Measurements from ENCODE around the gene FBXL14.
"Not testable (repeated sequence)": the region's sequence is repeated elsewhere in the genome, so short reads cannot be mapped to it uniquely, and the experiment has no call there.

Gene FBXL14

GRCh38 chr12:1559676-1560091, 34.7 kb downstream of the FBXL14 start:
- Histone ChIP-seq H3K14ac (ENCODE audit: low read length in 2 of 2) (no peak overlapping the region), H3K4me2 (ENCODE audit: low read length, poor library complexity, severe bottlenecking) (no peak overlapping the region), H3K27ac (ENCODE audit: low read length, poor library complexity, severe bottlenecking) (no peak overlapping the region), H2BK12ac (ENCODE audit: low read length in 2 of 2) (no peak overlapping the region), H3K18ac (ENCODE audit: low read depth in 1 of 2, low read length in 2 of 2) (no peak overlapping the region), H3K23ac (ENCODE audit: low read length in 2 of 2) (no peak overlapping the region), H3K9ac (ENCODE audit: low read length) (no peak overlapping the region), H3K4ac (ENCODE audit: low read depth in 1 of 2, low read length in 2 of 2) (no peak overlapping the region), H2BK15ac (ENCODE audit: low read depth, poor library complexity, severe bottlenecking) (no peak overlapping the region), H2AFZ (ENCODE audit: low read depth, low read length) (no peak overlapping the region), H2AK5ac (ENCODE audit: low read length, severe bottlenecking) (no peak overlapping the region), H2BK120ac (ENCODE audit: low read depth, low read length) (no peak overlapping the region), H3K27me3 (ENCODE audit: control insufficient read depth in 1 of 2, insufficient read depth in 1 of 2, low read length in 2 of 2) (no peaks in the 10 kb centered on the region), H3K9me3 (ENCODE audit: control insufficient read depth, low read length) (no peaks in the 10 kb centered on the region), H3K79me1 (replicated peaks; ENCODE audit: low read length, poor library complexity, severe bottlenecking) (peaks cover 19% of the 10 kb centered on the region), H3K4me1 (ENCODE audit: control insufficient read depth, insufficient read depth, low read depth, low read length) (peaks cover 5% of the 10 kb centered on the region), H3K36me3 (ENCODE audit: control insufficient read depth in 1 of 2, insufficient read depth in 2 of 2, low read depth in 1 of 2, low read length in 2 of 2) (no peaks in the 10 kb centered on the region), H4K91ac (ENCODE audit: low read length) (no peak overlapping the region), H3K4me3 (ENCODE audit: insufficient read depth in 1 of 2, low read depth in 1 of 2, low read length in 2 of 2) (no peak overlapping the region), H4K8ac (ENCODE audit: low read length) (no peak overlapping the region), H2BK5ac (ENCODE audit: low read depth, low read length, poor library complexity, severe bottlenecking) (no peak overlapping the region)
- no peak for DNase-seq
- 70% methylated on average over 6 of the region's 6 CpGs for WGBS

GRCh38 chr12:1558108-1558507, 36.3 kb downstream of the FBXL14 start:
- H3K18ac ChIP-seq (ENCODE audit: low read depth in 1 of 2, low read length in 2 of 2); H3K36me3 ChIP-seq (ENCODE audit: control insufficient read depth in 1 of 2, insufficient read depth in 2 of 2, low read depth in 1 of 2, low read length in 2 of 2); H2BK120ac ChIP-seq (ENCODE audit: low read depth, low read length); H3K4me2 ChIP-seq (ENCODE audit: low read length, poor library complexity, severe bottlenecking); H4K91ac ChIP-seq (ENCODE audit: low read length); H3K14ac ChIP-seq (ENCODE audit: low read length in 2 of 2); H2BK15ac ChIP-seq (ENCODE audit: low read depth, poor library complexity, severe bottlenecking); H3K27ac ChIP-seq (ENCODE audit: low read length, poor library complexity, severe bottlenecking); H2AK5ac ChIP-seq (ENCODE audit: low read length, severe bottlenecking); H2BK5ac ChIP-seq (ENCODE audit: low read depth, low read length, poor library complexity, severe bottlenecking); DNase-seq; H2AFZ ChIP-seq (ENCODE audit: low read depth, low read length); H3K4me3 ChIP-seq (ENCODE audit: insufficient read depth in 1 of 2, low read depth in 1 of 2, low read length in 2 of 2); H2BK12ac ChIP-seq (ENCODE audit: low read length in 2 of 2); H3K27me3 ChIP-seq (ENCODE audit: control insufficient read depth in 1 of 2, insufficient read depth in 1 of 2, low read length in 2 of 2); H3K9ac ChIP-seq (ENCODE audit: low read length); H4K8ac ChIP-seq (ENCODE audit: low read length); H3K4ac ChIP-seq (ENCODE audit: low read depth in 1 of 2, low read length in 2 of 2); H3K9me3 ChIP-seq (ENCODE audit: control insufficient read depth, low read length); H3K23ac ChIP-seq (ENCODE audit: low read length in 2 of 2): not testable (repeated sequence)
- Histone ChIP-seq H3K4me1 (ENCODE audit: control insufficient read depth, insufficient read depth, low read depth, low read length) (peaks cover 14% of the 10 kb centered on the region), H3K79me1 (replicated peaks; ENCODE audit: low read length, poor library complexity, severe bottlenecking) (peaks cover 22% of the 10 kb centered on the region)
- 87% methylated on average over 15 of the region's 15 CpGs for WGBS

GRCh38 chr12:1553987-1554982, 40.1 kb downstream of the FBXL14 start:
- no peak for DNase-seq
- H3K27ac ChIP-seq (ENCODE audit: low read length, poor library complexity, severe bottlenecking), result no peak overlapping the region
- peaks cover 20% of the 10 kb centered on the region for H3K79me1 ChIP-seq (replicated peaks; ENCODE audit: low read length, poor library complexity, severe bottlenecking)
- H3K36me3 ChIP-seq (ENCODE audit: control insufficient read depth in 1 of 2, insufficient read depth in 2 of 2, low read depth in 1 of 2, low read length in 2 of 2), result peaks cover 3 to 6% of the 10 kb centered on the region in 2 experiments
- H3K18ac ChIP-seq (ENCODE audit: low read depth in 1 of 2, low read length in 2 of 2), result no peak overlapping the region
- WGBS, result 96% methylated on average over 14 of the region's 14 CpGs
- no peaks in the 10 kb centered on the region for H3K9me3 ChIP-seq (ENCODE audit: control insufficient read depth, low read length)
- H2BK5ac ChIP-seq (ENCODE audit: low read depth, low read length, poor library complexity, severe bottlenecking), result no peak overlapping the region
- H2AFZ ChIP-seq (ENCODE audit: low read depth, low read length), result no peak overlapping the region
- H4K91ac ChIP-seq (ENCODE audit: low read length), result no peak overlapping the region
- H3K4me2 ChIP-seq (ENCODE audit: low read length, poor library complexity, severe bottlenecking), result no peak overlapping the region
- no peak overlapping the region for H2BK15ac ChIP-seq (ENCODE audit: low read depth, poor library complexity, severe bottlenecking)
- no peak overlapping the region for H3K9ac ChIP-seq (ENCODE audit: low read length)
- no peak overlapping the region for H2AK5ac ChIP-seq (ENCODE audit: low read length, severe bottlenecking)
- H3K4ac ChIP-seq (ENCODE audit: low read depth in 1 of 2, low read length in 2 of 2), result no peak overlapping the region
- H2BK120ac ChIP-seq (ENCODE audit: low read depth, low read length), result no peak overlapping the region
- no peak overlapping the region for H3K4me3 ChIP-seq (ENCODE audit: insufficient read depth in 1 of 2, low read depth in 1 of 2, low read length in 2 of 2)
- H3K23ac ChIP-seq (ENCODE audit: low read length in 2 of 2), result no peak overlapping the region
- peaks cover 23% of the 10 kb centered on the region for H3K4me1 ChIP-seq (ENCODE audit: control insufficient read depth, insufficient read depth, low read depth, low read length)
- H3K27me3 ChIP-seq (ENCODE audit: control insufficient read depth in 1 of 2, insufficient read depth in 1 of 2, low read length in 2 of 2), result no peaks in the 10 kb centered on the region
- H2BK12ac ChIP-seq (ENCODE audit: low read length in 2 of 2), result no peak overlapping the region
- H4K8ac ChIP-seq (ENCODE audit: low read length), result no peak overlapping the region
- peak overlapping the region in 1 of 2 experiments; percentile 53 for H3K14ac ChIP-seq (ENCODE audit: low read length in 2 of 2)

GRCh38 chr12:1553536-1553935, 40.8 kb downstream of the FBXL14 start:
- Histone ChIP-seq H2BK5ac (ENCODE audit: low read depth, low read length, poor library complexity, severe bottlenecking) (no peak overlapping the region), H2BK12ac (ENCODE audit: low read length in 2 of 2) (no peak overlapping the region), H2AK5ac (ENCODE audit: low read length, severe bottlenecking) (no peak overlapping the region), H3K14ac (ENCODE audit: low read length in 2 of 2) (no peak overlapping the region), H2BK15ac (ENCODE audit: low read depth, poor library complexity, severe bottlenecking) (peak overlapping the region; percentile 38), H3K9me3 (ENCODE audit: control insufficient read depth, low read length) (no peaks in the 10 kb centered on the region), H2BK120ac (ENCODE audit: low read depth, low read length) (no peak overlapping the region), H3K27ac (ENCODE audit: low read length, poor library complexity, severe bottlenecking) (no peak overlapping the region), H3K27me3 (ENCODE audit: control insufficient read depth in 1 of 2, insufficient read depth in 1 of 2, low read length in 2 of 2) (no peaks in the 10 kb centered on the region), H3K4me2 (ENCODE audit: low read length, poor library complexity, severe bottlenecking) (no peak overlapping the region), H3K4me1 (ENCODE audit: control insufficient read depth, insufficient read depth, low read depth, low read length) (peaks cover 23% of the 10 kb centered on the region), H4K91ac (ENCODE audit: low read length) (no peak overlapping the region), H3K23ac (ENCODE audit: low read length in 2 of 2) (no peak overlapping the region), H3K18ac (ENCODE audit: low read depth in 1 of 2, low read length in 2 of 2) (no peak overlapping the region), H3K36me3 (ENCODE audit: control insufficient read depth in 1 of 2, insufficient read depth in 2 of 2, low read depth in 1 of 2, low read length in 2 of 2) (peaks cover 3 to 6% of the 10 kb centered on the region in 2 experiments), H2AFZ (ENCODE audit: low read depth, low read length) (no peak overlapping the region), H4K8ac (ENCODE audit: low read length) (peak overlapping the region; percentile 16), H3K4ac (ENCODE audit: low read depth in 1 of 2, low read length in 2 of 2) (peak overlapping the region in 1 of 2 experiments; percentile 39), H3K79me1 (replicated peaks; ENCODE audit: low read length, poor library complexity, severe bottlenecking) (peaks cover 20% of the 10 kb centered on the region), H3K4me3 (ENCODE audit: insufficient read depth in 1 of 2, low read depth in 1 of 2, low read length in 2 of 2) (peak overlapping the region in 1 of 2 experiments; percentile 27), H3K9ac (ENCODE audit: low read length) (peak overlapping the region; percentile 54)
- WGBS, result 92% methylated on average over 14 of the region's 14 CpGs
- DNase-seq, result no peak

Measured in mesenchymal stem cell (in vitro differentiated cells and primary cell).